ENCODE results near the gene GLCE. TPM values are rescaled to one million over a fixed set of nuclear protein-coding genes. Genes with fewer than 3 reads are reported as not detected.
A peak's percentile ranks its signal among the peaks of the same experiment; 100 is the strongest.

The GLCE gene
- total RNA-seq, 4 donors from 2014 or later, result 11.6 to 20.3 (median 16.0) TPM

- Histone ChIP-seq H3K4me1 (peaks cover 0 to 16% (median 3%) of the 10 kb centered on the region in 4 donors), H3K36me3 (no peaks in the 10 kb centered on the region), H3K27ac (no peak overlapping the region), H3K4me3 (no peak overlapping the region), H3K27me3 (no peaks in the 10 kb centered on the region), H3K9me3 (no peaks in the 10 kb centered on the region)
- TF ChIP-seq POLR2A (IDR thresholded peaks at IDR 0.05), result no peak
- no peak for TF ChIP-seq EP300 (IDR thresholded peaks at IDR 0.05)
- no peak for TF ChIP-seq CTCF (IDR thresholded peaks at IDR 0.05)
- DNase-seq (ENCODE audit: low spot score in 2 of 2), result no peak
- 64 to 68% methylated on average over 8 of the region's 8 CpGs for WGBS, 2 donors
Measured at GRCh38 chr15:69125236-69125635, 35.2 kb upstream of the GLCE start.

GRCh38 chr15:69126054-69126469 lies 34.4 kb upstream of the GLCE start:
- no peak for DNase-seq (ENCODE audit: low spot score in 2 of 2)
- Histone ChIP-seq H3K27me3 (no peaks in the 10 kb centered on the region), H3K27ac (no peak overlapping the region), H3K9me3 (no peaks in the 10 kb centered on the region), H3K4me1 (peaks cover 0 to 16% (median 3%) of the 10 kb centered on the region in 4 donors), H3K4me3 (no peak overlapping the region), H3K36me3 (no peaks in the 10 kb centered on the region)
- WGBS, 2 donors, result 66 to 76% methylated on average over 3 of the region's 3 CpGs
- TF ChIP-seq POLR2A (IDR thresholded peaks at IDR 0.05), result no peak
- no peak for TF ChIP-seq EP300 (IDR thresholded peaks at IDR 0.05)
- no peak for TF ChIP-seq CTCF (IDR thresholded peaks at IDR 0.05)

- WGBS, 2 donors, result 97 to 100% methylated on average over 1 of the region's 1 CpG
- TF ChIP-seq EP300 (IDR thresholded peaks at IDR 0.05) (no peak), POLR2A (IDR thresholded peaks at IDR 0.05) (no peak), CTCF (IDR thresholded peaks at IDR 0.05) (no peak)
- no peaks in the 10 kb centered on the region for H3K9me3 ChIP-seq
- no peaks in the 10 kb centered on the region for H3K36me3 ChIP-seq
- DNase-seq (ENCODE audit: low spot score in 2 of 2), result no peak
- no peak overlapping the region for H3K27ac ChIP-seq
- peaks cover 0 to 16% (median 3%) of the 10 kb centered on the region in 4 donors for H3K4me1 ChIP-seq
- H3K27me3 ChIP-seq, result no peaks in the 10 kb centered on the region
- no peak overlapping the region for H3K4me3 ChIP-seq
Measured at GRCh38 chr15:69127306-69127705, 33.1 kb upstream of the GLCE start.

- H3K27ac ChIP-seq, result peak overlapping the region in 2 of 4 donors; percentile 46 to 66
- H3K36me3 ChIP-seq, result no peaks in the 10 kb centered on the region
- peak in 1 of 2 donors; percentile 36 for DNase-seq (ENCODE audit: low spot score in 2 of 2)
- WGBS, 2 donors, result 45 to 47% methylated on average over 2 of the region's 2 CpGs
- peaks cover 0 to 16% (median 3%) of the 10 kb centered on the region in 4 donors for H3K4me1 ChIP-seq
- no peaks in the 10 kb centered on the region for H3K9me3 ChIP-seq
- TF ChIP-seq CTCF (IDR thresholded peaks at IDR 0.05) (no peak), POLR2A (IDR thresholded peaks at IDR 0.05) (no peak), EP300 (IDR thresholded peaks at IDR 0.05) (no peak)
- no peaks in the 10 kb centered on the region for H3K27me3 ChIP-seq
- H3K4me3 ChIP-seq, result no peak overlapping the region
Measured at GRCh38 chr15:69128667-69129311, 31.6 kb upstream of the GLCE start.

- TF ChIP-seq CTCF (IDR thresholded peaks at IDR 0.05) (no peak), EP300 (IDR thresholded peaks at IDR 0.05) (no peak), POLR2A (IDR thresholded peaks at IDR 0.05) (no peak)
- Histone ChIP-seq H3K36me3 (no peaks in the 10 kb centered on the region), H3K9me3 (no peaks in the 10 kb centered on the region), H3K4me3 (no peak overlapping the region), H3K27ac (peak overlapping the region in 1 of 4 donors; percentile 46), H3K4me1 (peaks cover 0 to 16% (median 3%) of the 10 kb centered on the region in 4 donors), H3K27me3 (no peaks in the 10 kb centered on the region)
- no peak for DNase-seq (ENCODE audit: low spot score in 2 of 2)
- WGBS, 2 donors, result 78 to 81% methylated on average over 7 of the region's 7 CpGs
Measured at GRCh38 chr15:69131362-69132220, 28.8 kb upstream of the GLCE start.
